NCI-H1694 (cell line): ENCODE results near the gene CCDC85A.

Experiments
- DNase-seq: peaks from one replicate; lab custom pipeline; 2025; lab: John Stamatoyannopoulos, UW

The CCDC85A gene

GRCh38 chr2:56309626-56310170 lies 125.9 kb downstream of the CCDC85A start:
- DNase-seq = no peak

GRCh38 chr2:56313500-56313921 lies 129.7 kb downstream of the CCDC85A start:
- DNase-seq = peak; percentile 13

- no peak for DNase-seq
These were observed 130.6 kb downstream of the CCDC85A start for GRCh38 chr2:56314371-56314770.

GRCh38 chr2:56314796-56315195 lies 131.0 kb downstream of the CCDC85A start:
- peak; percentile 84 for DNase-seq

GRCh38 chr2:56315376-56315775 lies 131.6 kb downstream of the CCDC85A start:
- DNase-seq = no peak

GRCh38 chr2:56316011-56316410 lies 132.2 kb downstream of the CCDC85A start:
- no peak for DNase-seq

- DNase-seq = no peak
These were observed 134.4 kb downstream of the CCDC85A start for GRCh38 chr2:56318147-56318546.

- DNase-seq = no peak
These were observed 142.0 kb downstream of the CCDC85A start for GRCh38 chr2:56325661-56326345.

- DNase-seq = no peak
These were observed 142.6 kb downstream of the CCDC85A start for GRCh38 chr2:56326346-56326741.

GRCh38 chr2:56331810-56332209 lies 148.0 kb downstream of the CCDC85A start:
- no peak for DNase-seq

GRCh38 chr2:56333812-56334485 lies 150.2 kb downstream of the CCDC85A start:
- no peak for DNase-seq

GRCh38 chr2:56334622-56335021 lies 150.8 kb downstream of the CCDC85A start:
- no peak for DNase-seq

GRCh38 chr2:56335101-56335500 lies 151.3 kb downstream of the CCDC85A start:
- no peak for DNase-seq

GRCh38 chr2:56337342-56337741 lies 153.6 kb downstream of the CCDC85A start:
- no peak for DNase-seq

GRCh38 chr2:56338232-56338631 lies 154.4 kb downstream of the CCDC85A start:
- no peak for DNase-seq

GRCh38 chr2:56344771-56345170 lies 161.0 kb downstream of the CCDC85A start:
- DNase-seq = no peak

GRCh38 chr2:56347881-56348280 lies 164.1 kb downstream of the CCDC85A start:
- DNase-seq = no peak

- no peak for DNase-seq
These were observed 164.8 kb downstream of the CCDC85A start for GRCh38 chr2:56348392-56349210.

- no peak for DNase-seq
These were observed 174.0 kb downstream of the CCDC85A start for GRCh38 chr2:56357655-56358295.

- DNase-seq = no peak
These were observed 178.1 kb downstream of the CCDC85A start for GRCh38 chr2:56361844-56362243.

- no peak for DNase-seq
These were observed 181.1 kb downstream of the CCDC85A start for GRCh38 chr2:56364902-56365301.

- no peak for DNase-seq
These were observed 185.5 kb downstream of the CCDC85A start for GRCh38 chr2:56369316-56369715.
